Hepatocyte (in vitro differentiated cells): ENCODE data around the gene UTP25. TPM values are rescaled to one million over a fixed set of nuclear protein-coding genes. Genes with fewer than 3 reads are reported as not detected.

ENCODE experiments used
- DNase-seq: peaks from one replicate; pipeline ENCODE4 v3.0.0-alpha.2; 2016; ENCODE audit warnings: low spot score
- H2AFZ ChIP-seq: fragments of 200-600 bp; sonication (generic); 2 replicates; pipeline ENCODE4 v1.6.0; 2016; ENCODE audit warnings: antibody characterized with exemption, mild to moderate bottlenecking
- H3K27ac ChIP-seq: fragments of 200-600 bp; sonication (generic); 2 replicates; pipeline ENCODE4 v1.5.1; 2016; ENCODE audit warnings: mild to moderate bottlenecking
- H3K27me3 ChIP-seq: fragments of 200-600 bp; sonication (generic); 2 replicates; pipeline ENCODE4 v1.6.1; 2016
- H3K36me3 ChIP-seq: fragments of 200-600 bp; sonication (generic); replicated peaks from 2 replicates; pipeline ENCODE4 v1.5.1; 2016; ENCODE audit warnings: low read depth; ENCODE audit not compliant: insufficient read depth
- H3K4me1 ChIP-seq: fragments of 200-600 bp; sonication (generic); 2 replicates; pipeline ENCODE4 v1.5.1; 2016; ENCODE audit warnings: mild to moderate bottlenecking, moderate library complexity; ENCODE audit not compliant: insufficient read depth
- H3K4me2 ChIP-seq: fragments of 200-600 bp; sonication (generic); 2 replicates; pipeline ENCODE4 v1.6.0; 2016
- H3K4me3 ChIP-seq: fragments of 200-600 bp; sonication (generic); 2 replicates; pipeline ENCODE4 v1.5.1; 2016; ENCODE audit warnings: mild to moderate bottlenecking
- H3K79me2 ChIP-seq: fragments of 200-600 bp; sonication (generic); 2 replicates; pipeline ENCODE4 v1.6.0; 2017; ENCODE audit warnings: mild to moderate bottlenecking
- H3K9me2 ChIP-seq: fragments of 200-600 bp; sonication (generic); replicated peaks from 2 replicates; pipeline ENCODE4 v1.6.0; 2017; ENCODE audit warnings: mild to moderate bottlenecking; ENCODE audit not compliant: insufficient read depth
- H3K9me3 ChIP-seq: fragments of 200-600 bp; sonication (generic); 2 replicates; pipeline ENCODE4 v1.5.1; 2016; ENCODE audit warnings: low read depth, mild to moderate bottlenecking
- H4K20me1 ChIP-seq: fragments of 200-600 bp; sonication (generic); 2 replicates; pipeline ENCODE4 v1.6.0; 2016; ENCODE audit warnings: mild to moderate bottlenecking; ENCODE audit not compliant: insufficient read depth, poor library complexity, severe bottlenecking
- EZH2 ChIP-seq: fragments of 200-600 bp; sonication (generic); IDR thresholded peaks from 2 replicates; pipeline ENCODE4 v1.6.1; 2016; ENCODE audit warnings: antibody characterized with exemption, mild to moderate bottlenecking, borderline replicate concordance
- EZH2phosphoT487 ChIP-seq: fragments of 200-600 bp; sonication (generic); IDR thresholded peaks from one replicate; pipeline ENCODE4 v1.6.1; 2018; ENCODE audit warnings: antibody characterized with exemption, mild to moderate bottlenecking, low read depth, moderate library complexity; ENCODE audit not compliant: unreplicated experiment, severe bottlenecking
- WGBS: methylation state at CpG from one replicate; pipeline ENCODE4 v1.1.6; 2016; ENCODE audit warnings: low lambda C conversion rate; ENCODE audit errors: missing lambda C conversion rate; 5-methylcytosine and 5-hydroxymethylcytosine counted together
- polyA plus RNA-seq: library from polyadenylated mRNA; unstranded; fragments of >200 nt; fragmentation: Nextera tagmentation; extraction: Ambion mirVana; gene quantifications from 2 replicates; pipeline ENCODE4 v1.2.1, GENCODE V29; 2016
- total RNA-seq: library from RNA; depleted of rRNA; stranded (reverse); fragments of >200 nt; gene quantifications from 2 replicates; pipeline ENCODE4 v1.2.3, GENCODE V29; 2014
- TF ChIP-seq, protein P1 (sequence below): fragments of 200-600 bp; sonication (generic); IDR thresholded peaks from 2 replicates; pipeline ENCODE4 v1.5.1; 2016; ENCODE audit warnings: antibody characterized with exemption, mild to moderate bottlenecking; ENCODE audit not compliant: poor library complexity

UTP25 gene
- total and polyA plus RNA-seq, 2 experiments from 2014 or later = 3.2 to 8.0 TPM

DNA sequence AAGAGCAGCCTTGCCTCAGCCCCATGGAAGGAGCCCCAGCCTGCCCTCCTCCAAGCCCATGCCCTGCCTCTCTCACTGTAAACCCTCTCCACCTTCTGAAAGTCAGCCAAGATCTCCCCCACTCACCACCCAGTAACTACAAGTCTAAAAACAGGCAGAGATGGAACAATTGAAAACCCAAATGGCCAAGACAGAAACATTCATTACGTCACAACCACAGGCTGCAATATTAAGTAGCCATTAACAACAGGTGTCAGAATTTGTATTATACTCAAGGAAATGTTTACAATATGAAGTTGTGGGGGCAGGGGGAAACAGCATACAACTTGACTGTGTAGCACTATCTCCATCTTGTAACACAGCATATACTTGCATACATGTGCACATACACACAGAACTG, 24.2 kb upstream of the UTP25 start:
- DNase-seq = no peak
- Histone ChIP-seq H3K27me3 (no peaks in the 10 kb centered on the region), H3K27ac (no peak overlapping the region), H3K4me1 (peaks cover 7% of the 10 kb centered on the region), H3K9me2 (no peaks in the 10 kb centered on the region), H3K36me3 (no peaks in the 10 kb centered on the region), H3K4me2 (peak overlapping the region; percentile 74), H3K9me3 (no peaks in the 10 kb centered on the region), H3K4me3 (no peak overlapping the region), H2AFZ (no peak overlapping the region), H3K79me2 (peaks cover 66% of the 10 kb centered on the region), H4K20me1 (peaks cover 7% of the 10 kb centered on the region)
- WGBS = 100% methylated on average over 1 of the region's 1 CpG
- TF ChIP-seq EZH2phosphoT487 (no peak), EZH2 (no peak)
- TF ChIP-seq, protein P1, sequence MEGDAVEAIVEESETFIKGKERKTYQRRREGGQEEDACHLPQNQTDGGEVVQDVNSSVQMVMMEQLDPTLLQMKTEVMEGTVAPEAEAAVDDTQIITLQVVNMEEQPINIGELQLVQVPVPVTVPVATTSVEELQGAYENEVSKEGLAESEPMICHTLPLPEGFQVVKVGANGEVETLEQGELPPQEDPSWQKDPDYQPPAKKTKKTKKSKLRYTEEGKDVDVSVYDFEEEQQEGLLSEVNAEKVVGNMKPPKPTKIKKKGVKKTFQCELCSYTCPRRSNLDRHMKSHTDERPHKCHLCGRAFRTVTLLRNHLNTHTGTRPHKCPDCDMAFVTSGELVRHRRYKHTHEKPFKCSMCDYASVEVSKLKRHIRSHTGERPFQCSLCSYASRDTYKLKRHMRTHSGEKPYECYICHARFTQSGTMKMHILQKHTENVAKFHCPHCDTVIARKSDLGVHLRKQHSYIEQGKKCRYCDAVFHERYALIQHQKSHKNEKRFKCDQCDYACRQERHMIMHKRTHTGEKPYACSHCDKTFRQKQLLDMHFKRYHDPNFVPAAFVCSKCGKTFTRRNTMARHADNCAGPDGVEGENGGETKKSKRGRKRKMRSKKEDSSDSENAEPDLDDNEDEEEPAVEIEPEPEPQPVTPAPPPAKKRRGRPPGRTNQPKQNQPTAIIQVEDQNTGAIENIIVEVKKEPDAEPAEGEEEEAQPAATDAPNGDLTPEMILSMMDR = no peak

GRCh38 chr1:209805341-209805781, 22.4 kb upstream of the UTP25 start:
- Histone ChIP-seq H3K9me3 (no peaks in the 10 kb centered on the region), H3K4me1 (peaks cover 7% of the 10 kb centered on the region), H3K27ac (peak overlapping the region; percentile 94), H3K4me2 (peak overlapping the region; percentile 74), H3K36me3 (no peaks in the 10 kb centered on the region), H3K9me2 (no peaks in the 10 kb centered on the region), H3K79me2 (peaks cover 55% of the 10 kb centered on the region), H3K27me3 (no peaks in the 10 kb centered on the region), H2AFZ (no peak overlapping the region), H3K4me3 (peak overlapping the region; percentile 44), H4K20me1 (peaks cover 7% of the 10 kb centered on the region)
- 12% methylated on average over 18 of the region's 19 CpGs for WGBS
- no peak for TF ChIP-seq EZH2
- TF ChIP-seq, protein P1 = no peak
- no peak for TF ChIP-seq EZH2phosphoT487
- DNase-seq = peak; percentile 72

DNA sequence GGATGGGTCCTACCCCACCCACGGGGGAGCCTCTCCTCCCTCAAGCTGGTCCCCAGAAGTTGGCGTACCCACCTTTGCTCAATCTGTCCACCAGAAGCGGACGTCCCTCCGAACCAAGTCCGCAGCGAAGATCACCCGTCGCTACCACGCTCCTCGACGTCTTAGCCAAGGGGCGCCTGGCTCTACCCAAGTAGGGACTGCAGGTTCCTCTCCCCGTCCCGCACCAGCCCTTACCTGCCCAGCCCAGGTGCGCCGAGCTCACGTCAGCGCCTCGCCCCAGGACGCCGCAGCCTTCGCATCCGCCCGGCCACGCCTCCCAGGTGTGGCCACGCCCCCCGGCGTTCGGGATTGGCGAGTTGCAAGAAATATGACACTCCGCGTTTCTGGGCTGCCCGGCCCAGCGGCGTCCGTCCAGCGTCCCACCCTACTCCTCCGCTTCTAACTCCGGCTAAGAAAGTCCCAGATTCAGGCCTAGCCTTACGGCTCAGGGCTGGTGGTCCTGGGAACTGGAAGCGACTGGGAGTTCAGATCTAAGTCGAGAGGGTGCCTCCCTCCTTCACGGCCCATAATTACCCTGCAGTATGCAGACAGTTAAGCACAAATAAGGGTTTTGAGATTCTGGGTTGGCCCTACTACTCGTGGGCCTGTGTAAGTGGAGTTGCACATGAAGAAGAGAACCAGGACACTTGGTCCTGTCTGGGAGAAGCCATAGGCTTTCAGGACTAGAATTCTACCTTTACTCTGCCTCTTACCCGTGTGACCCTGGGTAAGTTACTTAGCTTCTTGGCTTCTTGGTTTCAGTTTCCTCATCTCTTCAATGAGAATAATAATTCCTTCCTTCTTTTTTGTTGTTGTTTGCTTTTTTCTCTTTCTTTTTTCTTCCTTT, 21.7 kb upstream of the UTP25 start, which contains the start of gene IRF6:
TSS of gene IRF6 (minus strand) at position 268 of the 886 bp plus-strand sequence. CDS start 4,729 bp downstream, outside the sequence.
- 4% methylated on average over 45 of the region's 46 CpGs for WGBS
- H3K36me3 ChIP-seq = no peaks in the 10 kb centered on the region
- DNase-seq = peak; percentile 97
- peaks cover 7% of the 10 kb centered on the region for H4K20me1 ChIP-seq
- H3K4me3 ChIP-seq = peak within 1 kb of the TSS; percentile 44
- H3K4me2 ChIP-seq = peak within 1 kb of the TSS; percentile 74
- no peaks in the 10 kb centered on the region for H3K9me2 ChIP-seq
- H3K9me3 ChIP-seq = no peaks in the 10 kb centered on the region
- no peaks in the 10 kb centered on the region for H3K27me3 ChIP-seq
- H2AFZ ChIP-seq = peak within 1 kb of the TSS; percentile 72
- H3K79me2 ChIP-seq = peaks cover 48% of the 10 kb centered on the region
- H3K27ac ChIP-seq = peak within 1 kb of the TSS; percentile 97
- peaks cover 7% of the 10 kb centered on the region for H3K4me1 ChIP-seq
- TF ChIP-seq, protein P1 = no peak
- TF ChIP-seq EZH2phosphoT487 (no peak), EZH2 (no peak)
